ENCODE measurements around the gene LAMA3. TPM values are rescaled to one million over a fixed set of nuclear protein-coding genes. Genes with fewer than 3 reads are reported as not detected.
A peak's percentile ranks its signal among the peaks of the same experiment; 100 is the strongest.

Gene LAMA3
- total and polyA plus RNA-seq, 10 of the 15 experiments (the other 5 are each of a cell fraction or from before 2014, with no cell fraction given): 0.37 to 6.5 (median 5.4) TPM

GRCh38 chr18:23837591-23837990 is 148.3 kb downstream of the LAMA3 start:
- ATAC-seq (peak; percentile 66), FAIRE-seq (no peak), DNase-seq (ENCODE audit: low read depth, low spot score) (no peak)
- no peaks in the 10 kb centered on the region for H3K79me2 ChIP-seq (ENCODE audit: control insufficient read depth, insufficient read depth, low read length)
- TF ChIP-seq CREM (IDR thresholded peaks at IDR 0.05; ENCODE audit: low read depth): no peak
- TF ChIP-seq NFYB (IDR thresholded peaks at IDR 0.05; ENCODE audit: insufficient read depth, low read depth, low read length): no peak
- TF ChIP-seq NR2F1 (conservative IDR thresholded peaks at IDR 0.05): no peak
- TF ChIP-seq ZSCAN29 (IDR thresholded peaks at IDR 0.05): no peak
- no peaks in the 10 kb centered on the region for H3K4me1 ChIP-seq (ENCODE audit: control insufficient read depth, insufficient read depth, low read length)
- no peak overlapping the region for H3K4me2 ChIP-seq (ENCODE audit: control insufficient read depth, insufficient read depth)
- no TSS peak for BruUV-seq (replicated peaks)
- no peak overlapping the region for H3K9ac ChIP-seq (ENCODE audit: control insufficient read depth, insufficient read depth, low read length)
- no peak overlapping the region for H2AFZ ChIP-seq (ENCODE audit: control insufficient read depth, low read depth, low read length)
- H4K20me1 ChIP-seq (ENCODE audit: control insufficient read depth, insufficient read depth): no peaks in the 10 kb centered on the region
- RAD21 ChIA-PET (ENCODE audit: unreplicated experiment): interaction anchor here (0.7 to 1.8 kb wide), 3 partner anchors 9 to 208 kb away, joined by 3 to 9 read pairs (median 3); no protein-coding TSS in a partner anchor
- intact Hi-C loops (cut with micrococcal nuclease; ENCODE audit: unreplicated experiment) (no loop called here), in situ Hi-C loops (cut with MboI) (no loop called here)
- no peak overlapping the region for H3K27ac ChIP-seq (ENCODE audit: control insufficient read depth, insufficient read depth)
- 45% methylated on average over 1 of the region's 1 CpG for WGBS (ENCODE audit: insufficient coverage, insufficient replicate concordance, low lambda C conversion rate, missing lambda C conversion rate)
- SMC1A ChIA-PET (ENCODE audit: uncharacterized antibody, unreplicated experiment): interaction anchor here (0.7 to 2.8 kb wide), 13 partner anchors 8 to 306 kb away, joined by 3 to 20 read pairs (median 3); no protein-coding TSS in a partner anchor
- H3K27me3 ChIP-seq (replicated peaks in 1 of 2; ENCODE audit: control insufficient read depth in 2 of 2, insufficient read depth in 2 of 2, low read length in 1 of 2): no peaks in the 10 kb centered on the region
- H3K9me3 ChIP-seq (replicated peaks; ENCODE audit: control insufficient read depth, insufficient read depth, low read length): no peaks in the 10 kb centered on the region
- CTCF ChIA-PET: interaction anchor here (0.8 to 1.7 kb wide), 4 partner anchors 35 to 83 kb away, joined by 3 to 7 read pairs (median 3); no protein-coding TSS in a partner anchor
- POLR2A ChIA-PET: interaction anchor here (0.6 to 1.5 kb wide), 2 partner anchors 9 to 128 kb away, joined by 3 to 5 read pairs; no protein-coding TSS in a partner anchor
- no peaks in the 10 kb centered on the region for H3K36me3 ChIP-seq (ENCODE audit: control insufficient read depth in 2 of 2, insufficient read depth in 2 of 2, low read length in 1 of 2)
- H3K4me3 ChIP-seq: no peak overlapping the region

DNA sequence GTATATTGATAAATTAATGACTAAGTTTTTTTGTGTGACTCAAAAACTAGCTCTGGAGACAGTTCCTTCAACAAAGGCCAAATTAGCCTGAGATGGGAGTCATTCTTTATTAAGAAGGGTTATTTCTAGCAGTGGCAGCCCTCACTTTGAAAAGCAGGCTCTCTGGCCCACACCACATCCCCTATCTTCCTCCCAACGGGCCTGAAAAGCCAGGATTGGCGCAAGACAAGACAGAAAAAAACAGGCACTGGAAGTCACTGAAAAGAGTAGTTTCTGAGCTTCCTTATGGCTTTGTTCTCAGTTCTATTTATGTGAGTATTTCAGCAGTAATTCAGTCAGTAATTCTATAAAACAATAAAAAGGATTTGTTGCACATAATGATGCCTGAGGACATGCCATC is 149.0 kb downstream of the LAMA3 start:
- in situ Hi-C loops (cut with MboI): no loop called here
- no peak overlapping the region for H3K4me3 ChIP-seq
- DNase-seq (ENCODE audit: low read depth, low spot score) (no peak), FAIRE-seq (no peak), ATAC-seq (no peak)
- no peaks in the 10 kb centered on the region for H3K79me2 ChIP-seq (ENCODE audit: control insufficient read depth, insufficient read depth, low read length)
- H3K9ac ChIP-seq (ENCODE audit: control insufficient read depth, insufficient read depth, low read length): no peak overlapping the region
- no peaks in the 10 kb centered on the region for H4K20me1 ChIP-seq (ENCODE audit: control insufficient read depth, insufficient read depth)
- H3K27me3 ChIP-seq (replicated peaks in 1 of 2; ENCODE audit: control insufficient read depth in 2 of 2, insufficient read depth in 2 of 2, low read length in 1 of 2): no peaks in the 10 kb centered on the region
- no peak overlapping the region for H3K4me2 ChIP-seq (ENCODE audit: control insufficient read depth, insufficient read depth)
- H2AFZ ChIP-seq (ENCODE audit: control insufficient read depth, low read depth, low read length): no peak overlapping the region; the same call in 1 of the 2 replicates
- H3K9me3 ChIP-seq (replicated peaks; ENCODE audit: control insufficient read depth, insufficient read depth, low read length): no peaks in the 10 kb centered on the region
- RAD21 ChIA-PET (ENCODE audit: unreplicated experiment): interaction anchor here (1.2 to 1.8 kb wide), 2 partner anchors 10 to 209 kb away, joined by 3 to 9 read pairs; no protein-coding TSS in a partner anchor
- POLR2A ChIA-PET: interaction anchor here (1.0 to 1.5 kb wide), 2 partner anchors 10 to 17 kb away, joined by 3 to 5 read pairs; no protein-coding TSS in a partner anchor
- WGBS (ENCODE audit: insufficient coverage, insufficient replicate concordance, low lambda C conversion rate, missing lambda C conversion rate): 35% methylated on average over 2 of the region's 2 CpGs
- no TSS peak for BruUV-seq (replicated peaks)
- SMC1A ChIA-PET (ENCODE audit: uncharacterized antibody, unreplicated experiment): interaction anchor here (0.7 to 2.8 kb wide), 11 partner anchors 9 to 340 kb away, joined by 3 to 20 read pairs (median 3); no protein-coding TSS in a partner anchor
- no peaks in the 10 kb centered on the region for H3K4me1 ChIP-seq (ENCODE audit: control insufficient read depth, insufficient read depth, low read length)
- no peak overlapping the region for H3K27ac ChIP-seq (ENCODE audit: control insufficient read depth, insufficient read depth)
- CTCF ChIA-PET: interaction anchor here (0.7 to 1.7 kb wide), 7 partner anchors 8 to 1042 kb away, joined by 3 to 7 read pairs (median 3); no protein-coding TSS in a partner anchor
- H3K36me3 ChIP-seq (ENCODE audit: control insufficient read depth in 2 of 2, insufficient read depth in 2 of 2, low read length in 1 of 2): no peaks in the 10 kb centered on the region
- intact Hi-C loops (cut with micrococcal nuclease; ENCODE audit: unreplicated experiment): no loop called here
- TF ChIP-seq, protein P1, sequence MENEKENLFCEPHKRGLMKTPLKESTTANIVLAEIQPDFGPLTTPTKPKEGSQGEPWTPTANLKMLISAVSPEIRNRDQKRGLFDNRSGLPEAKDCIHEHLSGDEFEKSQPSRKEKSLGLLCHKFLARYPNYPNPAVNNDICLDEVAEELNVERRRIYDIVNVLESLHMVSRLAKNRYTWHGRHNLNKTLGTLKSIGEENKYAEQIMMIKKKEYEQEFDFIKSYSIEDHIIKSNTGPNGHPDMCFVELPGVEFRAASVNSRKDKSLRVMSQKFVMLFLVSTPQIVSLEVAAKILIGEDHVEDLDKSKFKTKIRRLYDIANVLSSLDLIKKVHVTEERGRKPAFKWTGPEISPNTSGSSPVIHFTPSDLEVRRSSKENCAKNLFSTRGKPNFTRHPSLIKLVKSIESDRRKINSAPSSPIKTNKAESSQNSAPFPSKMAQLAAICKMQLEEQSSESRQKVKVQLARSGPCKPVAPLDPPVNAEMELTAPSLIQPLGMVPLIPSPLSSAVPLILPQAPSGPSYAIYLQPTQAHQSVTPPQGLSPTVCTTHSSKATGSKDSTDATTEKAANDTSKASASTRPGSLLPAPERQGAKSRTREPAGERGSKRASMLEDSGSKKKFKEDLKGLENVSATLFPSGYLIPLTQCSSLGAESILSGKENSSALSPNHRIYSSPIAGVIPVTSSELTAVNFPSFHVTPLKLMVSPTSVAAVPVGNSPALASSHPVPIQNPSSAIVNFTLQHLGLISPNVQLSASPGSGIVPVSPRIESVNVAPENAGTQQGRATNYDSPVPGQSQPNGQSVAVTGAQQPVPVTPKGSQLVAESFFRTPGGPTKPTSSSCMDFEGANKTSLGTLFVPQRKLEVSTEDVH (IDR thresholded peaks at IDR 0.05; ENCODE audit: low read depth, partially characterized antibody): no peak
- no peak for TF ChIP-seq FOS (IDR thresholded peaks at IDR 0.05; ENCODE audit: borderline replicate concordance, extremely low read depth, insufficient read length)
- no peak for TF ChIP-seq ZBTB40 (IDR thresholded peaks at IDR 0.05; ENCODE audit: borderline replicate concordance)
- TF ChIP-seq ATF3 (IDR thresholded peaks at IDR 0.05; ENCODE audit: borderline replicate concordance, extremely low read depth, low read depth, low read length): no peak
- no peak for TF ChIP-seq RFX5 (IDR thresholded peaks at IDR 0.05; ENCODE audit: low read depth, low read length)

All from GM12878 (cell line).